IMR-90 (cell line): ENCODE data around the gene SOBP. TPM values are rescaled to one million over a fixed set of nuclear protein-coding genes. Genes with fewer than 3 reads are reported as not detected.
"Not testable (repeated sequence)": the region's sequence is repeated elsewhere in the genome, so short reads cannot be mapped to it uniquely, and the experiment has no call there.

Experiments
- ATAC-seq: fragments of 200-7000 bp; cut with Tn5 transposase; 2 replicates; pipeline ENCODE4 v1.9.1; 2020; ENCODE audit warnings: low read depth, mild to moderate bottlenecking, moderate library complexity
- BruUV-seq: library from RNA; stranded (reverse); fragments of 400-500 nt; replicated peaks from 2 replicates; lab custom pipeline; 2021; lab: Mats Ljungman, UMichigan
- CTCF ChIA-PET: fragments of 300-600 bp; formaldehyde crosslinking; extraction: SDS; loops from one replicate; lab custom pipeline; 2021; ENCODE audit warnings: antibody characterized with exemption; lab: Yijun Ruan, JAX
- POLR2A ChIA-PET: fragments of 300-600 bp; sonication (Branson Sonifier 250); formaldehyde crosslinking; loops from one replicate; lab custom pipeline; 2022; ENCODE audit warnings: antibody characterized with exemption; ENCODE audit not compliant: unreplicated experiment; lab: Charles Lee
- DNase-seq: peaks from one replicate; pipeline ENCODE4 v3.0.0; 2013
- H2AFZ ChIP-seq: replicated peaks from 2 replicates; pipeline ENCODE3; 2013; ENCODE audit warnings: low read length, mild to moderate bottlenecking; ENCODE audit not compliant: poor library complexity
- H2AK5ac ChIP-seq: 2 replicates; pipeline ENCODE4 v1.6.1; 2013; ENCODE audit warnings: low read depth, low read length, inconsistent platforms
- H2AK9ac ChIP-seq: replicated peaks from 2 replicates; pipeline ENCODE3; 2013; ENCODE audit warnings: mild to moderate bottlenecking, low read depth, low read length, moderate library complexity; ENCODE audit not compliant: poor library complexity
- H2BK120ac ChIP-seq: 2 replicates; pipeline ENCODE4 v1.6.1; 2013; ENCODE audit warnings: low read depth, low read length, inconsistent platforms
- H2BK15ac ChIP-seq: 3 replicates; pipeline ENCODE4 v1.6.1; 2013; ENCODE audit warnings: low read depth, low read length, inconsistent platforms
- H2BK20ac ChIP-seq: 2 replicates; pipeline ENCODE4 v1.6.1; 2013; ENCODE audit warnings: low read depth, mild to moderate bottlenecking, inconsistent platforms, low read length, moderate library complexity
- H2BK5ac ChIP-seq: 2 replicates; pipeline ENCODE4 v1.6.1; 2013; ENCODE audit warnings: mild to moderate bottlenecking, low read depth, low read length, inconsistent platforms; ENCODE audit not compliant: poor library complexity, severe bottlenecking
- H3K14ac ChIP-seq: replicated peaks from 2 replicates; pipeline ENCODE4 v1.6.1; 2013; ENCODE audit warnings: low read depth, low read length, inconsistent platforms
- H3K18ac ChIP-seq: 2 replicates; pipeline ENCODE4 v1.6.1; 2013; ENCODE audit warnings: low read depth, low read length, control low read depth
- H3K23ac ChIP-seq: 2 replicates; pipeline ENCODE4 v1.6.1; 2013; ENCODE audit warnings: low read depth, low read length, inconsistent platforms
- H3K27ac ChIP-seq: 2 replicates; pipeline ENCODE4 v1.5.1; 2013; ENCODE audit warnings: mild to moderate bottlenecking, control low read depth, low read length; ENCODE audit not compliant: insufficient read depth
- H3K27me3 ChIP-seq: 2 replicates; pipeline ENCODE4 v1.6.1; 2013; ENCODE audit warnings: low read length; ENCODE audit not compliant: control insufficient read depth, insufficient read depth
- H3K36me3 ChIP-seq: 2 replicates; pipeline ENCODE4 v1.6.1; 2013; ENCODE audit warnings: low read length, mixed read lengths; ENCODE audit not compliant: control insufficient read depth, insufficient read depth
- H3K4ac ChIP-seq: 2 replicates; pipeline ENCODE4 v1.6.1; 2013; ENCODE audit warnings: low read depth, low read length, inconsistent platforms
- H3K4me1 ChIP-seq: 2 replicates; pipeline ENCODE4 v1.6.1; 2013; ENCODE audit warnings: low read length, mixed read lengths; ENCODE audit not compliant: control insufficient read depth, insufficient read depth
- H3K4me2 ChIP-seq: 2 replicates; pipeline ENCODE4 v1.6.1; 2013; ENCODE audit warnings: low read depth, mild to moderate bottlenecking, control low read depth, low read length, moderate library complexity
- H3K4me3 ChIP-seq: 2 replicates; pipeline ENCODE4 v1.5.1; 2013; ENCODE audit warnings: low read depth, mild to moderate bottlenecking, control low read depth, low read length, moderate library complexity; ENCODE audit not compliant: insufficient read depth
- H3K56ac ChIP-seq: 2 replicates; pipeline ENCODE4 v1.6.1; 2013; ENCODE audit warnings: low read length, inconsistent platforms; ENCODE audit not compliant: insufficient read depth; ENCODE audit errors: extremely low read depth
- H3K79me1 ChIP-seq, 2 experiments: 2 replicates each; pipeline ENCODE4 v1.6.1; 2013; ENCODE audit warnings: low read length in 2 of 2, inconsistent platforms in 1 of 2, low read depth in 1 of 2
- H3K9ac ChIP-seq: 2 replicates; pipeline ENCODE4 v1.6.1; 2013; ENCODE audit warnings: low read depth, low read length, control low read depth
- H3K9me1 ChIP-seq: 2 replicates; pipeline ENCODE4 v1.6.1; 2013; ENCODE audit warnings: low read length, inconsistent platforms; ENCODE audit not compliant: insufficient read depth
- H3K9me3 ChIP-seq: 2 replicates; pipeline ENCODE4 v1.6.1; 2013; ENCODE audit warnings: low read length; ENCODE audit not compliant: control insufficient read depth, insufficient read depth
- H4K20me1 ChIP-seq: 2 replicates; pipeline ENCODE4 v1.6.1; 2013; ENCODE audit warnings: low read length, inconsistent platforms; ENCODE audit not compliant: insufficient read depth
- H4K5ac ChIP-seq: 2 replicates; pipeline ENCODE4 v1.6.1; 2013; ENCODE audit warnings: mild to moderate bottlenecking, low read depth, low read length, control low read depth
- H4K8ac ChIP-seq, 2 experiments: 2 replicates each; pipeline ENCODE4 v1.6.1; 2013; ENCODE audit warnings: low read depth in 2 of 2, low read length in 2 of 2, control low read depth in 1 of 2, inconsistent platforms in 1 of 2
- H4K91ac ChIP-seq: 2 replicates; pipeline ENCODE4 v1.6.1; 2013; ENCODE audit warnings: low read depth, low read length, inconsistent platforms; ENCODE audit not compliant: insufficient read depth
- WGBS, 2 experiments: methylation state at CpG; one replicate each; pipeline versions ENCODE4 v1.1.5 to v1.1.7; 2013; ENCODE audit warnings: missing lambda C conversion rate in 2 of 2; ENCODE audit not compliant: insufficient read length in 1 of 2; ENCODE audit errors: extremely low coverage in 2 of 2; 5-methylcytosine and 5-hydroxymethylcytosine counted together
- dilution Hi-C: fragments of 300-500 bp; cut with HindIII; formaldehyde crosslinking; loops from one replicate; pipeline ENCODE4 v1.14.3; 2018; ENCODE audit warnings: low sequenced_read_pairs; ENCODE audit not compliant: unreplicated experiment
- in situ Hi-C: fragments of 300-500 bp; cut with MboI; formaldehyde crosslinking; loops from 3 replicates; pipeline ENCODE4 v1.14.3; 2019; ENCODE audit warnings: low sequenced_read_pairs, inconsistent platforms, mixed read lengths
- intact Hi-C: fragments of 100-400 bp; cut with micrococcal nuclease; formaldehyde crosslinking; loops from 2 replicates; pipeline ENCODE4 v1.10.0; 2022
- polyA plus RNA-seq, 3 experiments: library from polyadenylated mRNA; depleted of rRNA; stranded (reverse); fragments of >200 nt; gene quantifications; 2 replicates each; pipeline ENCODE4 v1.2.3, GENCODE V29; 2012; ENCODE audit warnings: low replicate concordance in 1 of 3
- total RNA-seq: library from RNA; depleted of rRNA; stranded (reverse); fragments of >200 nt; gene quantifications from 2 replicates; pipeline ENCODE4 v1.2.3, GENCODE V29; 2012

The SOBP gene
- total and polyA plus RNA-seq, 2 of the 4 experiments (the other 2 are of a cell fraction) = 0.60 to 0.72 TPM

- H2BK20ac ChIP-seq, H3K18ac ChIP-seq, H3K23ac ChIP-seq, H3K4me2 ChIP-seq, CTCF ChIA-PET, H3K4me1 ChIP-seq, H3K79me1 ChIP-seq, intact Hi-C loops, H4K8ac ChIP-seq, H4K91ac ChIP-seq, H2AFZ ChIP-seq, H3K9me3 ChIP-seq, H3K14ac ChIP-seq, H2BK120ac ChIP-seq, H2AK9ac ChIP-seq, H3K56ac ChIP-seq, H3K4ac ChIP-seq, H4K5ac ChIP-seq, H2AK5ac ChIP-seq, H2BK15ac ChIP-seq, BruUV-seq, H3K9me1 ChIP-seq, DNase-seq, ATAC-seq, H3K9ac ChIP-seq, H3K4me3 ChIP-seq, in situ Hi-C loops, H3K27ac ChIP-seq, H2BK5ac ChIP-seq, H3K36me3 ChIP-seq, dilution Hi-C loops, H4K20me1 ChIP-seq, POLR2A ChIA-PET, H3K27me3 ChIP-seq: not testable (repeated sequence)
- 77% methylated on average over 3 of the region's 5 CpGs; no CpG with 5 or more reads in 1 of the 2 experiments for WGBS, 2 experiments
Observed at GRCh38 chr6:107519224-107519623, 29.3 kb downstream of the SOBP start.

GRCh38 chr6:107520706-107521105 lies 30.8 kb downstream of the SOBP start:
- POLR2A ChIA-PET, H2BK15ac ChIP-seq: not testable (repeated sequence)
- 0% methylated on average over 1 of the region's 2 CpGs; no CpG with 5 or more reads in 1 of the 2 experiments for WGBS, 2 experiments

More at GRCh38 chr6:107520706-107521105, 30.8 kb downstream of the SOBP start:
- H2BK120ac ChIP-seq, dilution Hi-C loops, H4K8ac ChIP-seq, H3K79me1 ChIP-seq, H3K14ac ChIP-seq, DNase-seq, H3K4me3 ChIP-seq, H3K27me3 ChIP-seq, ATAC-seq, H2BK20ac ChIP-seq, H2AK5ac ChIP-seq, H3K9me1 ChIP-seq, H2BK5ac ChIP-seq, H2AK9ac ChIP-seq, H3K18ac ChIP-seq, H4K5ac ChIP-seq, H3K4me1 ChIP-seq, intact Hi-C loops, H3K27ac ChIP-seq, H3K23ac ChIP-seq, H4K20me1 ChIP-seq, H3K4ac ChIP-seq, H3K9ac ChIP-seq, BruUV-seq, CTCF ChIA-PET, H4K91ac ChIP-seq, H2AFZ ChIP-seq, H3K9me3 ChIP-seq, H3K56ac ChIP-seq, H3K36me3 ChIP-seq, in situ Hi-C loops, H3K4me2 ChIP-seq: not testable (repeated sequence)
